ENCODE results near the gene PACS2. TPM values are rescaled to one million over a fixed set of nuclear protein-coding genes. Genes with fewer than 3 reads are reported as not detected.

Gene PACS2
- total RNA-seq (2014; rRNA removed) (56.0 and 62.0 TPM in 2 replicates), Bru-seq, nascent RNA (percentile 56 among the genes with signal in this experiment), BruChase-seq, experiment 1, labeled RNA remaining after a 6-hour chase (percentile 67 among the genes with signal in this experiment), BruChase-seq, experiment 2, labeled RNA remaining after a 2-hour chase (percentile 66 among the genes with signal in this experiment)
- long read RNA-seq, transcript PACS2-201 (24 exons, 3,708 nt) = major isoform, 26 of 114 reads
- long read RNA-seq, partial matches to known transcripts = 53 of 114 reads
- long read RNA-seq, other reads (novel, unspliced or antisense) = 33 of 114 reads

- Histone ChIP-seq H4K20me1 (ENCODE audit: low read length) (no peaks in the 10 kb centered on the region), H3K36me3 (ENCODE audit: low read depth, low read length) (no peaks in the 10 kb centered on the region), H3K9me3 (ENCODE audit: low read length) (no peaks in the 10 kb centered on the region), H2AFZ (ENCODE audit: low read length) (peak within 1 kb of the TSS; percentile 71), H3F3A (ENCODE audit: low read length, unreplicated experiment) (no peaks in the 10 kb centered on the region), H3K4me3 (ENCODE audit: low read length) (peak within 1 kb of the TSS; percentile 87), H3K4me2 (ENCODE audit: low read length) (peak within 1 kb of the TSS; percentile 99), H3K4me1 (ENCODE audit: insufficient read depth, low read length) (peaks cover 23% of the 10 kb centered on the region; the same call in 1 of the 2 replicates), H3K9ac (ENCODE audit: low read length) (peak within 1 kb of the TSS; percentile 60), H3K27ac (ENCODE audit: low read length) (no peak within 1 kb of the TSS), H3K9me2 (replicated peaks; ENCODE audit: low read length) (no peaks in the 10 kb centered on the region), H3K27me3 (ENCODE audit: low read length) (no peaks in the 10 kb centered on the region), H3K79me2 (ENCODE audit: low read length) (peaks cover 40% of the 10 kb centered on the region)
- intact Hi-C loops (cut with micrococcal nuclease) = no loop called here
- POLR2A ChIA-PET (ENCODE audit: unreplicated experiment) = interaction anchor here (0.6 to 0.9 kb wide), 2 partner anchors 13 to 14 kb away, joined by 4 read pairs; partner anchors contain the start of gene BRF1
- TF ChIP-seq, protein P1, sequence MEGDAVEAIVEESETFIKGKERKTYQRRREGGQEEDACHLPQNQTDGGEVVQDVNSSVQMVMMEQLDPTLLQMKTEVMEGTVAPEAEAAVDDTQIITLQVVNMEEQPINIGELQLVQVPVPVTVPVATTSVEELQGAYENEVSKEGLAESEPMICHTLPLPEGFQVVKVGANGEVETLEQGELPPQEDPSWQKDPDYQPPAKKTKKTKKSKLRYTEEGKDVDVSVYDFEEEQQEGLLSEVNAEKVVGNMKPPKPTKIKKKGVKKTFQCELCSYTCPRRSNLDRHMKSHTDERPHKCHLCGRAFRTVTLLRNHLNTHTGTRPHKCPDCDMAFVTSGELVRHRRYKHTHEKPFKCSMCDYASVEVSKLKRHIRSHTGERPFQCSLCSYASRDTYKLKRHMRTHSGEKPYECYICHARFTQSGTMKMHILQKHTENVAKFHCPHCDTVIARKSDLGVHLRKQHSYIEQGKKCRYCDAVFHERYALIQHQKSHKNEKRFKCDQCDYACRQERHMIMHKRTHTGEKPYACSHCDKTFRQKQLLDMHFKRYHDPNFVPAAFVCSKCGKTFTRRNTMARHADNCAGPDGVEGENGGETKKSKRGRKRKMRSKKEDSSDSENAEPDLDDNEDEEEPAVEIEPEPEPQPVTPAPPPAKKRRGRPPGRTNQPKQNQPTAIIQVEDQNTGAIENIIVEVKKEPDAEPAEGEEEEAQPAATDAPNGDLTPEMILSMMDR (conservative IDR thresholded peaks at IDR 0.05; ENCODE audit: low read depth, low read length) = no peak
- TF ChIP-seq EZH2 (IDR thresholded peaks at IDR 0.05; ENCODE audit: low read length, unreplicated experiment) (no peak), EZH2phosphoT487 (IDR thresholded peaks at IDR 0.05; ENCODE audit: borderline replicate concordance, low read length) (no peak)
- CTCF ChIA-PET = interaction anchor here (1.3 kb wide), 1 partner anchor 38 kb away, joined by 4 read pairs; no protein-coding TSS in a partner anchor
- DNase-seq = peak; percentile 88
- BruUV-seq (replicated peaks) = no TSS peak
- peak; percentile 54 for ATAC-seq
Measured at GRCh38 chr14:105314287-105315200, at the start of gene PACS2. Gene PACS2, plus strand, starts transcription at chr14:105314748. Its CDS starts 171 bp downstream, at chr14:105314919.

- no peaks in the 10 kb centered on the region for H3K9me3 ChIP-seq (ENCODE audit: low read length)
Measured at GRCh38 chr14:105267820-105268548, 46.6 kb upstream of the PACS2 start.

More at GRCh38 chr14:105267820-105268548, 46.6 kb upstream of the PACS2 start:
- ATAC-seq (peak; percentile 62), DNase-seq (peak; percentile 17)
- BruUV-seq (replicated peaks) = no TSS peak
- ChIA-PET POLR2A (ENCODE audit: unreplicated experiment) (no interaction called here), CTCF (no interaction called here)
- no peak overlapping the region for H3K4me3 ChIP-seq (ENCODE audit: low read length)
- TF ChIP-seq EZH2phosphoT487 (IDR thresholded peaks at IDR 0.05; ENCODE audit: borderline replicate concordance, low read length) (no peak), EZH2 (IDR thresholded peaks at IDR 0.05; ENCODE audit: low read length, unreplicated experiment) (no peak)
- TF ChIP-seq, protein P1 (conservative IDR thresholded peaks at IDR 0.05; ENCODE audit: low read depth, low read length) = peak; percentile 36; the same call in 1 of the 2 replicates
- no peaks in the 10 kb centered on the region for H3F3A ChIP-seq (ENCODE audit: low read length, unreplicated experiment)
- no peaks in the 10 kb centered on the region for H3K27me3 ChIP-seq (ENCODE audit: low read length)
- no peaks in the 10 kb centered on the region for H3K9me2 ChIP-seq (replicated peaks; ENCODE audit: low read length)
- no peaks in the 10 kb centered on the region for H3K4me1 ChIP-seq (ENCODE audit: insufficient read depth, low read length)
- H4K20me1 ChIP-seq (ENCODE audit: low read length) = no peaks in the 10 kb centered on the region
- no peak overlapping the region for H3K27ac ChIP-seq (ENCODE audit: low read length)
- H3K36me3 ChIP-seq (ENCODE audit: low read depth, low read length) = no peaks in the 10 kb centered on the region
- H3K79me2 ChIP-seq (ENCODE audit: low read length) = peaks cover 8% of the 10 kb centered on the region
- no peak overlapping the region for H3K4me2 ChIP-seq (ENCODE audit: low read length)
- intact Hi-C loops (cut with micrococcal nuclease) = no loop called here
- no peak overlapping the region for H2AFZ ChIP-seq (ENCODE audit: low read length)
- H3K9ac ChIP-seq (ENCODE audit: low read length) = no peak overlapping the region
